Activated effector memory CD4-positive, alpha-beta T cell treated with Interleukin-2 at 50 U/mL for 16 hours (primary cell): ENCODE measurements around the gene SIRPA.

Source experiments
- DNase-seq: peaks from one replicate; pipeline ENCODE4 v3.0.0-alpha.2; 2020

Gene SIRPA

GRCh38 chr20:1894951-1895673, at the start of gene SIRPA:
SIRPA (plus strand) TSS chr20:1895407; CDS start chr20:1895448, 41 bp downstream.
- no peak for DNase-seq

- no peak for DNase-seq
These were observed 49.5 kb upstream of the SIRPA start for GRCh38 chr20:1845701-1846100.

- DNase-seq, result no peak
These were observed 48.9 kb upstream of the SIRPA start for GRCh38 chr20:1846341-1846740.

GRCh38 chr20:1846876-1847275, 48.3 kb upstream of the SIRPA start:
- DNase-seq, result no peak

- no peak for DNase-seq
These were observed 47.4 kb upstream of the SIRPA start for GRCh38 chr20:1847780-1848179.

GRCh38 chr20:1848373-1848772, 46.8 kb upstream of the SIRPA start:
- no peak for DNase-seq

- no peak for DNase-seq
These were observed 43.8 kb upstream of the SIRPA start for GRCh38 chr20:1851396-1851795.

GRCh38 chr20:1853473-1853872, 41.7 kb upstream of the SIRPA start:
- DNase-seq, result no peak

- no peak for DNase-seq
These were observed 41.0 kb upstream of the SIRPA start for GRCh38 chr20:1854246-1854645.

- no peak for DNase-seq
These were observed 40.1 kb upstream of the SIRPA start for GRCh38 chr20:1855109-1855508.

- no peak for DNase-seq
These were observed 39.5 kb upstream of the SIRPA start for GRCh38 chr20:1855690-1856089.

- no peak for DNase-seq
These were observed 38.8 kb upstream of the SIRPA start for GRCh38 chr20:1856424-1856823.

GRCh38 chr20:1857466-1857865, 37.7 kb upstream of the SIRPA start:
- DNase-seq, result no peak

- DNase-seq, result no peak
These were observed 36.3 kb upstream of the SIRPA start for GRCh38 chr20:1858871-1859270.

- DNase-seq, result no peak
These were observed 34.8 kb upstream of the SIRPA start for GRCh38 chr20:1860446-1860845.

GRCh38 chr20:1861347-1861976, 33.7 kb upstream of the SIRPA start:
- DNase-seq, result no peak

- no peak for DNase-seq
These were observed 33.1 kb upstream of the SIRPA start for GRCh38 chr20:1861996-1862662.

GRCh38 chr20:1862663-1863053, 32.5 kb upstream of the SIRPA start:
- DNase-seq, result no peak

GRCh38 chr20:1863296-1863695, 31.9 kb upstream of the SIRPA start:
- no peak for DNase-seq

GRCh38 chr20:1866834-1867233, 28.4 kb upstream of the SIRPA start:
- DNase-seq, result no peak

- DNase-seq, result no peak
These were observed 27.5 kb upstream of the SIRPA start for GRCh38 chr20:1867495-1868260.

- no peak for DNase-seq
These were observed 26.4 kb upstream of the SIRPA start for GRCh38 chr20:1868856-1869255.

GRCh38 chr20:1870323-1870722, 24.9 kb upstream of the SIRPA start:
- DNase-seq, result no peak
